Gastroesophageal sphincter (tissue), 3 donors: ENCODE results near the gene TLCD5.
A peak's percentile ranks its signal among the peaks of the same experiment; 100 is the strongest.

Experiments
- CTCF ChIP-seq, 4 experiments: fragments of 200-600 bp in 2 of 4; fragments of 450-650 bp in 2 of 4; sonication (generic) in 1 of 4; IDR thresholded peaks; one replicate each; pipeline ENCODE4 v1.5.1; 2017 to 2019; ENCODE audit warnings: antibody characterized with exemption in 4 of 4, mild to moderate bottlenecking in 2 of 4, moderate library complexity in 2 of 4
- EP300 ChIP-seq: sonication (generic); formaldehyde crosslinking; IDR thresholded peaks from one replicate; pipeline ENCODE4 v1.6.1; 2017; ENCODE audit warnings: antibody characterized with exemption, mild to moderate bottlenecking
- POLR2A ChIP-seq, 2 donors: fragments of 450-650 bp; IDR thresholded peaks; one replicate each; pipeline ENCODE4 v1.6.1; 2017; ENCODE audit warnings: antibody characterized with exemption in 2 of 2, mild to moderate bottlenecking in 2 of 2, moderate library complexity in 1 of 2
- POLR2AphosphoS5 ChIP-seq: sonication (generic); formaldehyde crosslinking; IDR thresholded peaks from one replicate; pipeline ENCODE4 v1.6.1; 2017; ENCODE audit warnings: antibody characterized with exemption

- TF ChIP-seq CTCF (IDR thresholded peaks at IDR 0.05) (peak in 2 of 4 experiments; percentile 11 to 28), POLR2A (IDR thresholded peaks at IDR 0.05) (peak; percentile 76 to 83), EP300 (no peak), POLR2AphosphoS5 (peak; percentile 43)
These were observed at the start of gene TLCD5 for GRCh38 chr11:120324932-120325810.
